ENCODE measurements around the gene CPXM1.
"Not testable (repeated sequence)": the region's sequence is repeated elsewhere in the genome, so short reads cannot be mapped to it uniquely, and the experiment has no call there.

The CPXM1 gene

GRCh38 chr20:2800521-2801285 lies at the start of gene CPXM1:
CPXM1 (minus strand) TSS chr20:2800627; CDS start chr20:2800572, 55 bp downstream.
- peak; percentile 83 for DNase-seq

DNA sequence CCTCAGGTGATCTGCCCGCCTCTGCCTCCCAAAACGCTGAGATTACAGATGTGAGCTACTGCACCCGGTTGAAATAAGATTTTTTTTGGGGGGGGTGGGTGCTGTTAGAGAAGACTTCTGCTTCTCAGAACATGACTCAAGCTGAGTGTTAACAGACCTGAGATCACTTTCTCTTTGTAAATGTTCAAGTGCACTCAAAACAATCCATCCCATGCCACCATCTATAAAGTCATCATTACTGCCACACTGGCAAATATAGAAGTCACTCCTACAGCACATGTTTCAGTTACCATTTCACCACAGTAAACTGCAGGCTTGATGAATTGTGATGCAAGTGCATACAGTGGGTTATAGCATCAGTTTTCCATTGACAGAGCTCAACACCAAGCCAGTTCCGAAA lies 49.1 kb upstream of the CPXM1 start:
- no peak for DNase-seq

- DNase-seq, result no peak
Observed at GRCh38 chr20:2847802-2848201, 47.4 kb upstream of the CPXM1 start.

- no peak for DNase-seq
Observed at GRCh38 chr20:2846698-2847097, 46.3 kb upstream of the CPXM1 start.

GRCh38 chr20:2845607-2846006 lies 45.2 kb upstream of the CPXM1 start:
- DNase-seq, result no peak

DNA sequence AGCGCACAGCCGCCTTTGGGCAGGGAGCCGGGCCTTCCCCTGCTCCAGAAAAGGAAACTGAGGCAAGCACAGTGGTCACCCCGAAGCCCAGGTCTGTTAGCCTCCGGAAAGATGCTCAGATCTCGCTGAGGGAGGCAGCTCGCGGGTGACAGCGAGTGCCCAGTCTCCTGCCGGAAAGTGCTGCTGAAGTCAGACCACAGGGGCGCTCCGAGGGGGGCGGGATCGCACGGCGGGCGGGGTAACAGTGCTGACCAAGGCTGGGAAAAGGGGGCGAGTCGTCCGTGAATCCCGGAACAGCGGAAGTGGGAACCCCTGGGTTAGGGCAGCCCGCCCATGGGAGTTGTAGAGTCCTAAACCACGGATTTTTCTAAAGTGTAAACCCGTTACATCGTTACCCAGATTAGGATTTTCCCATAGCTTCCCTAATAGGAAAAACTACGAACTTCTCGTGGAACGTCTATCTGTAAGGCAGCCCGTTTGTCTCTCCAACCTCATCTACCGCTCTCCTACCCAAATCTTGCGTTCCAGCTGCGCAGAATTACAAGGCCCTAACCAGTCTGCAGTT lies 40.6 kb upstream of the CPXM1 start:
- DNase-seq, result peak; percentile 55

DNA sequence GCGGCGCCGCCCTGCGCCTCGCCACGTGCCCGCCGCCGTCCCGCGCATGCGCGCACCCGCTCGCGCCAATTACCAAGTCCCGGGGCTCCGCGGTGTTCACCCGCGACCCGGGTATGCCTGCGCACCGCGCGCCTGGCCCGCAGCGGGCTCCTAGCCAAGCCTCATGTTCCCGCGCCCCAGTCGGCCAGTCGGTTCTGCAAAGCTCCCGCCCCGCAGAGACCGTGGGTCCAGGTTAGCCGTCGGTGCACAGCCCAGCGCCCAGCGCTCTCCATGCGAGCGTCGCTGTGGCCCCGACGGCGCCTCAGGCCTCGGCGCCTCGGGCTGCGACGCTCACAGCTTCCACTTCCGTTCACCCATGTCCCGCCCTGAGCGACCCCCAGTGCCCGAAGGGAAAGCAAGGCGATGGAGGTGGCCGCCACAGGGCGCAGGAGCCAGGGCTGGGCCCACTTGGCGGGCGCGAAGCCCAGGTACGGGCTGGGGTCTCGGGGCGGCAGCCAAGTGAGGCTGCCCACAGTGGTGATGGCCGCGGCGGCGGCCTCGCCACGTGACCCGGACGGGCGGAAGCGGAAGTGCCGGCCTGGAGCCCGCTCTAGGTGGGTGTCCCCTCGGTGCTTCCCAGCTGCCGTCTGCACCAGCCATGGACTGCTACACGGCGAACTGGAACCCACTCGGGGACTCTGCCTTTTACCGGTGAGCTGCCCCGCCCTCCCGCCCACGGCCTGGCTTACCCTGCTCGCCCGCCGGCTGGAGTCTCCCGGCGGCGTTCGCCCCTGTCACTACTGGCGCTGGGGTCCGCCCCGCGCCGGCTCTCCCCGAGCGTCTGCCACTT lies 39.9 kb upstream of the CPXM1 start, which contains the start of the genes PCED1A and VPS16:
PCED1A (minus strand) TSS at position 518 of the 829 bp plus-strand sequence. CDS start 743 bp downstream, outside the sequence.
VPS16 (plus strand) TSS at position 608 of the 829 bp plus-strand sequence; CDS start at position 638, 30 bp downstream.
- DNase-seq, result peak; percentile 92

- DNase-seq, result no peak
Observed at GRCh38 chr20:2839732-2840137, 39.3 kb upstream of the CPXM1 start.

- DNase-seq, result no peak
Observed at GRCh38 chr20:2838847-2839671, 38.6 kb upstream of the CPXM1 start.

DNA sequence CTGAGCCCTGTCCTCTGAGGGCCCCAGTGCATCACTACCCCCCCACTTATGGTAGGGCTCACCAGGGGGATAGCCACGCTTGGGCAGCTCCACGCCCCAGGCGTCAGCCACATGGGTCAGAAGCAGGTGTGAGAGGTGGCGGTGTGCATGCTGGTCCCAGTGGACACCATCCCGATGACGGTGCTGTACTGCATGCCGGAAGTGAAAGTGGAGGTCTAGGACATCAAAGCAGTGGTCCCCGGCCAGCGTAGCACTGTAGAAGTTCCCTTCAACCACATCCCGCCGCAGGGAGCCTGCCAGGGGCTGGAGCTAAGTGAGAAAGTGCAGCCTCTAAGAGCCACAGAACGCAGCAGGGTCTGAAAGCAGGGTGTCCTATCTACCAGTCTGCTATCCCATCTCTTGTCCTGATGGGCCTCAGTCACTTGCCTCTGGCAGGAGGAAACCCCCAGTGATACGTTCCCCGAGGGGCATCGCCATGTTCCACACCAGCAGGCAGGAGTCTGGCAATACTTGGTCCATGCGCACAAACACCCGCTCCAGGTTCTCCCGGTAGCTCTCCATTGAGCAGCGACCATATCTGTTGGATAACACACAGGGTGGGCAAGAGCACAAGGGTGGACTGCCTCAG lies 37.9 kb upstream of the CPXM1 start:
- DNase-seq, result no peak

DNA sequence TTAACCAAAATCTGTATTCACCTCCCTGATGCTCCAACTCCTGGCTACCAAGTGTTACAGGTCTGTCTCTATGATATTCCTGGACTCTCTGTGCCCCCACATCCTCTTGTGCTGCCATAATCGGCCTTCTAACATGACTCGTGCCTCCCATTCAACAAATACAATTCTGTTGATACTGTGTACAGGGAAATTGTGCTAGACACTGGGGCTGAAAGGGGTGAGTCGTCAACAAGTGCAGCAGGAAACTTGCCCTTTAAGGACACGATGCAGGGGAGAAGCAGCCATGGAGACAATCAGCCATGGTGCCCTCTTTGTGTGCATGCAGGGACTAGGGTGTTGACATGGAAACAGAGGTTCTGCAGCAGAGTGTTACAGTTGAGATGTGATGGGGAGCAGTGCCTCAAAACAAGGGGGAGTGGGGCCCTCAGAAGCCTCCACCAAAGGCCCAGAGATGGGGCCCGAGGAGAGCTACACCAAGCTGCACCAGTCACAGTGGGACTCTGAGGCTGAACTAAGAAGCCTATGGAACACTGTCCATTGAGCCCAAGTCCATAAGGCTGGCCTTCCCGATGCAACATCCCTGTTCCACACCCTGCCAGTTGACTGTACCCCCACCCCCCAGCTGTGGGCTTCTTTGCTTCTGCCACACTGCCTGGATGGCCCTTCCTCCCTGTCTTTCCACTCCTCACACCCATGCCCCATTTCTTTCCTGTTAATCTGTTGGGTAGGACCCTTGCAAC lies 37.0 kb upstream of the CPXM1 start:
- DNase-seq, result no peak

GRCh38 chr20:2836035-2836434 lies 35.6 kb upstream of the CPXM1 start:
- no peak for DNase-seq

- DNase-seq, result no peak
Observed at GRCh38 chr20:2835331-2835796, 34.9 kb upstream of the CPXM1 start.

- DNase-seq, result no peak
Observed at GRCh38 chr20:2834401-2835110, 34.1 kb upstream of the CPXM1 start.

GRCh38 chr20:2833761-2834160 lies 33.3 kb upstream of the CPXM1 start:
- no peak for DNase-seq

GRCh38 chr20:2831206-2831605 lies 30.8 kb upstream of the CPXM1 start:
- DNase-seq, result not testable (repeated sequence)

DNA sequence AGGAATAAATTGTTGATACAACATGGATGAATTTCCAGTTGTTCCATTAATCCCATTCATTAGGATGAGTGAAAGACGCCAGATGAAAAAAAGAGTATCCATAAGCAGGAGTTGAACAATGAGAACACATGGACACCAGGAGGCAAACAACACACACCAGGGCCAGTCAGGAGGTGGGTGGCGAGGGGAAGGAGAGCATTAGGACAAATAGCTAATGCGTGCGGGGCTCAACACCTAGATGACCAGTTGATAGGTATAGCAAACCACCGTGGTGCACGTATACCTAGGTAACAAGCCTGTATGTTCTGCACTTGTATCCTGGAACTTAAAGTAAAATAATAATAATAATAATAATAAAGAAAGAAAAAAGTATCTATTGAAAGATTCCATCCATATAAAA lies 28.9 kb upstream of the CPXM1 start:
- no peak for DNase-seq

- no peak for DNase-seq
Observed at GRCh38 chr20:2826655-2827054, 26.2 kb upstream of the CPXM1 start.

DNA sequence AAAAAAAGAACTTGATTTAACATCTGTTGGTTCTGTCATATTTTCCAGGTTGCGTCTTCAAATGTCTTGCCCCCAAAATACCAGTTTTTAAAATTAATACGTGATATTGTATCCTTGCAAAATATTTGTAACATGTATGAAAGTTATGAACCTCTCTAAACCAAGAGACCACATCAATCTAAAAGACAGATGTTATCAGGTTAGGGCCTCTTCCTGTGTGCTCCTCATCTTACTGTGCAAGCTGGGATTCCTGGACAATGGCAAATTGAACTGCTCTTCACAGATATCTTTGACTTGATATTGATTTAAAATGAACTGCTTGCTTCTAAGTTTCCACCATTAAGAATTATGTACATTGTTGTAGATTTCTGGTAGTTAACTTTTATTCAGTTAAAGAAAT lies 25.3 kb upstream of the CPXM1 start:
- DNase-seq, result no peak

DNA sequence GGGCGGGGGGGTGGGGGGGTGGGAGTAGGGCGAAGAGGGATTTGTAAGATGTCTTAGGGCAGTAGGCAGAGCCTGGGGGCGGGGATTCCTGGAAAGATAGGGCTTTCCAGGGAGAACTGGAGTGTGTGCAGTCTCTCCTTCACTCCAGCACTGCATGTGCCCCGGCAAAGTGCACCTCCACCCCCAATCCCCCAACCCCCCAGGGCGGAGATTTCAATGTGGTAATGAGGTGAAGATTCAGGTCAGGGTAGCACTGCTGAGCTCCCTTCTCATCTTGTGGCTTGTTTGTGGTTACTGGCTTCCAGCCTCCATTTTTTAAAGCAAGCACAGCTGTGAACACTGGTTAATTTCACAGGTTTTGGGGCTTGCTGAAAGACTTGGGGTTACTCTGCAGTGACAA lies 21.6 kb upstream of the CPXM1 start:
- DNase-seq, result no peak

Data from NCI-H146 (cell line).